Right atrium auricular region (tissue), 2 donors: Measurements from ENCODE around the gene FAM163B. TPM values are rescaled to one million over a fixed set of nuclear protein-coding genes. Genes with fewer than 3 reads are reported as not detected.

ENCODE experiments used
- DNase-seq: peaks from one replicate; pipeline ENCODE4 v3.0.0-alpha.2; 2019; ENCODE audit warnings: low spot score
- H3K27ac ChIP-seq, 2 donors: fragments of 200-600 bp; sonication (generic); 1 replicate in 1 of 2; 2 replicates in 1 of 2; pipeline ENCODE4 v1.5.1; 2016 to 2019
- H3K27me3 ChIP-seq, 2 donors: fragments of 200-600 bp; sonication (generic); one replicate each; pipeline versions ENCODE4 v1.5.1 to v1.6.0; 2017 to 2019
- H3K36me3 ChIP-seq: fragments of 200-600 bp; sonication (generic); one replicate; pipeline ENCODE4 v1.5.1; 2016
- H3K4me1 ChIP-seq, 2 donors: fragments of 200-600 bp; sonication (generic); one replicate each; pipeline versions ENCODE4 v1.5.1 to v1.6.0; 2017 to 2019
- H3K4me3 ChIP-seq, 2 donors: fragments of 200-600 bp; sonication (generic); 1 replicate in 1 of 2; 2 replicates in 1 of 2; pipeline ENCODE4 v1.5.1; 2017 to 2019; ENCODE audit warnings: mild to moderate bottlenecking in 1 of 2, moderate library complexity in 1 of 2
- H3K9me3 ChIP-seq, 2 donors: fragments of 200-600 bp; sonication (generic); one replicate each; pipeline ENCODE4 v1.5.1; 2019
- CTCF ChIP-seq, 2 donors: fragments of 200-600 bp; sonication (generic); IDR thresholded peaks; one replicate each; pipeline ENCODE4 v1.5.1; 2019; ENCODE audit warnings: antibody characterized with exemption in 2 of 2
- total RNA-seq, 2 donors: library from RNA; depleted of rRNA; stranded (reverse); fragments of >200 nt; gene quantifications; one replicate each; pipeline ENCODE4 v1.1.0, GENCODE V29; 2016

The FAM163B gene
- total RNA-seq, 2 donors from 2014 or later: 1.7 TPM; not detected in 1

GRCh38 chr9:133599470-133600173, 9.6 kb downstream of the FAM163B start:
- no peaks in the 10 kb centered on the region for H3K4me1 ChIP-seq
- H3K27me3 ChIP-seq: no peaks in the 10 kb centered on the region
- DNase-seq: no peak
- no peaks in the 10 kb centered on the region for H3K36me3 ChIP-seq
- TF ChIP-seq CTCF (IDR thresholded peaks at IDR 0.05): no peak
- H3K4me3 ChIP-seq: no peak overlapping the region
- H3K27ac ChIP-seq: no peak overlapping the region
- peaks cover 7 to 25% of the 10 kb centered on the region in 2 donors for H3K9me3 ChIP-seq

GRCh38 chr9:133598978-133599377, 10.2 kb downstream of the FAM163B start:
- Histone ChIP-seq H3K9me3 (peaks cover 7 to 25% of the 10 kb centered on the region in 2 donors), H3K4me1 (no peaks in the 10 kb centered on the region), H3K27me3 (no peaks in the 10 kb centered on the region), H3K4me3 (no peak overlapping the region), H3K27ac (no peak overlapping the region), H3K36me3 (no peaks in the 10 kb centered on the region)
- no peak for DNase-seq
- TF ChIP-seq CTCF (IDR thresholded peaks at IDR 0.05): no peak

GRCh38 chr9:133597316-133597957, 11.8 kb downstream of the FAM163B start:
- Histone ChIP-seq H3K27me3 (no peaks in the 10 kb centered on the region), H3K9me3 (peaks cover 7 to 25% of the 10 kb centered on the region in 2 donors), H3K4me1 (no peaks in the 10 kb centered on the region), H3K36me3 (no peaks in the 10 kb centered on the region), H3K27ac (no peak overlapping the region), H3K4me3 (no peak overlapping the region)
- no peak for TF ChIP-seq CTCF (IDR thresholded peaks at IDR 0.05)
- DNase-seq: no peak

GRCh38 chr9:133595910-133596309, 13.3 kb downstream of the FAM163B start:
- DNase-seq: no peak
- Histone ChIP-seq H3K9me3 (peaks cover 7 to 25% of the 10 kb centered on the region in 2 donors), H3K27me3 (no peaks in the 10 kb centered on the region), H3K27ac (no peak overlapping the region), H3K4me1 (no peaks in the 10 kb centered on the region), H3K4me3 (no peak overlapping the region), H3K36me3 (no peaks in the 10 kb centered on the region)
- no peak for TF ChIP-seq CTCF (IDR thresholded peaks at IDR 0.05)

DNA sequence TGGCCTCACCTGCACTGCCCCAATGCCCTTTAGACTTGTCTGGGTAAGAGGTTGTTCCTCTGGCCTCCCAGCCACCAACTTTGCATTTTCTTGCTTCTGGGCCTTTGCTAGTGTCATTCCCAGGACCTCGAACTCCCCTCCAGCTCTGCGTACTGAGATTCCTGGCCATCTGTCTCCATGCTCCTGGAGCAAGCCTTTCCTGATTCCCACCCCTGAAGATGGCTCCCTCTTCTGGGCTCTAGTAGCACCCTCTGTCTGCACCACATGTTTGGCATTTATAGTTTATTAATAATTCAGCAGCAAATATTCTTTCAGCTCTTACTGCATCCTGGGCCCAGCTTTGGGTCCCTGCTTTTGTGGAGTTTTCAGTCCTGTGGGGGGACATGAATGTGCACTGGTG, 14.9 kb downstream of the FAM163B start:
- no peaks in the 10 kb centered on the region for H3K4me1 ChIP-seq
- DNase-seq: no peak
- H3K27me3 ChIP-seq: no peaks in the 10 kb centered on the region

More for the DNA sequence above, 14.9 kb downstream of the FAM163B start:
- Histone ChIP-seq H3K9me3 (peaks cover 7 to 25% of the 10 kb centered on the region in 2 donors), H3K27ac (no peak overlapping the region), H3K4me3 (no peak overlapping the region), H3K36me3 (no peaks in the 10 kb centered on the region)
- no peak for TF ChIP-seq CTCF (IDR thresholded peaks at IDR 0.05)
